C4-2B (cell line): ENCODE measurements around the gene FAM20C.

Experiments
- H3K27ac ChIP-seq: fragments of 450-650 bp; 2 replicates; pipeline ENCODE4 v1.5.1; 2017
- ZFX ChIP-seq: fragments of 450-650 bp; IDR thresholded peaks from 2 replicates; pipeline ENCODE4 v1.6.1; 2017
- TF ChIP-seq, protein P1 (sequence below): fragments of 450-650 bp; conservative IDR thresholded peaks from 2 replicates; pipeline ENCODE4 v1.5.1; 2017; ENCODE audit warnings: mild to moderate bottlenecking

Gene FAM20C

DNA sequence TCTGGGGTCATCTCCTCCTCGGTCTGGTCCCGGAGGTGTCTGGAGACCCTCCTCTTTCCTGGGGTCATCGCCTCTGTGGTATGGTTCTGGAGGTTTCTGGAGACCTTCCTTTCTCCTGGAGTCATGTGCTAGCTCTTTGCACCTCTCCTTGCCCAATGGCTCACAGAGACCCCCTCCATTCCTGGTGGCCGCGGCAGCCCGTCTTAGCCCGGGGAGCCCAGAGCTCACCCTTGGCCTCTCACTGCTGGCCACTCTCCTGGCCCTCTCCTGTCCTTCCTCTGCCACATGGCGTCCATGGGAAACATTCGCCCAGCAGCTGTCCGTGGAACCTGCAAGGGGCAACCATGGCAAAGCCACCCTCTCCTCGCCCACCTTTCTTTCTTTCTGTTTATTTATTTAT, 77.3 kb downstream of the FAM20C start:
- TF ChIP-seq, protein P1, sequence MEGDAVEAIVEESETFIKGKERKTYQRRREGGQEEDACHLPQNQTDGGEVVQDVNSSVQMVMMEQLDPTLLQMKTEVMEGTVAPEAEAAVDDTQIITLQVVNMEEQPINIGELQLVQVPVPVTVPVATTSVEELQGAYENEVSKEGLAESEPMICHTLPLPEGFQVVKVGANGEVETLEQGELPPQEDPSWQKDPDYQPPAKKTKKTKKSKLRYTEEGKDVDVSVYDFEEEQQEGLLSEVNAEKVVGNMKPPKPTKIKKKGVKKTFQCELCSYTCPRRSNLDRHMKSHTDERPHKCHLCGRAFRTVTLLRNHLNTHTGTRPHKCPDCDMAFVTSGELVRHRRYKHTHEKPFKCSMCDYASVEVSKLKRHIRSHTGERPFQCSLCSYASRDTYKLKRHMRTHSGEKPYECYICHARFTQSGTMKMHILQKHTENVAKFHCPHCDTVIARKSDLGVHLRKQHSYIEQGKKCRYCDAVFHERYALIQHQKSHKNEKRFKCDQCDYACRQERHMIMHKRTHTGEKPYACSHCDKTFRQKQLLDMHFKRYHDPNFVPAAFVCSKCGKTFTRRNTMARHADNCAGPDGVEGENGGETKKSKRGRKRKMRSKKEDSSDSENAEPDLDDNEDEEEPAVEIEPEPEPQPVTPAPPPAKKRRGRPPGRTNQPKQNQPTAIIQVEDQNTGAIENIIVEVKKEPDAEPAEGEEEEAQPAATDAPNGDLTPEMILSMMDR, result no peak
- TF ChIP-seq ZFX, result no peak
- H3K27ac ChIP-seq, result no peak overlapping the region

GRCh38 chr7:270351-270983, 78.1 kb downstream of the FAM20C start:
- H3K27ac ChIP-seq, result no peak overlapping the region
- TF ChIP-seq, protein P1, result no peak
- no peak for TF ChIP-seq ZFX

DNA sequence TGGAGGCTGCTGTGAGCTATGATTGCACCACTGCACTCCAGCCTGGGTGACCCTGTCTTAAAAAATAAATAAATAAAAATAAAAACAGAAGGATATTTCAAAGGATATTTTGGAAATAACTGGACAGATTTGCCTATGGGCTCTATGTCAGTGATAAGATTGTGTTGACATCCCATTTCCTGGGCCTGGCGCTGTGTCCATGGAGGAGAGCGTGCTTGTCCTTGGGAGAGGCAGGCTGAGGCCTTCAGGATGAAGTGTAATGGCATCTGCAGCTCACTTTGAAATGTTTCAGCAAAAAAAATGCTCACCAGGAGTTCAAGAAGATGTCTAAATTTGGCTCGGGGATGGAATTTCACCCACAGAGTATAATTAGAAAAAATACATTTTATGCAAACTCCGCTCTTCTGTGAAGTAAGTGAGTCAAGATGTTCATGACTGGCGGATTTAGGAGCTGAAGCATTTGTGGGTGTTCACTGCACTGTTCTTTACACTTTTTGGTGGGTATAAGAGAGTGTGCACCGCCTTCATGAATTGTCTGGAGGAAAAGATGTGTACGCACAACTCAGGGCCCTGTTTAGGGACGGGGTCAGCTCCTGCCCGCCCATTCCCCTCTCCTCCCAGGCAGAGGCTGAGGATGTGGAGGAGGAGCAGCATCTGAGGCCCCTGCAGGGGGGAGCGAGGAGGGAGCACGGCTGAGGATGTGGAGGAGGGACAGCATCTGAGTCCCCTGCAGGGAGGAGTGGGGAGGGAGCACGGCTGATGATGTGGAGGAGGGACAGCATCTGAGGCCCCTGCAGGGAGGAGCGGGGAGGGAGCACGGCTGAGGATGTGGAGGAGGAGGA, 79.1 kb downstream of the FAM20C start:
- TF ChIP-seq, protein P1, result no peak
- TF ChIP-seq ZFX, result no peak
- H3K27ac ChIP-seq, result no peak overlapping the region

- H3K27ac ChIP-seq, result no peak overlapping the region
- TF ChIP-seq ZFX, result no peak
- TF ChIP-seq, protein P1, result no peak
These were observed 79.8 kb downstream of the FAM20C start for GRCh38 chr7:272108-272615.

DNA sequence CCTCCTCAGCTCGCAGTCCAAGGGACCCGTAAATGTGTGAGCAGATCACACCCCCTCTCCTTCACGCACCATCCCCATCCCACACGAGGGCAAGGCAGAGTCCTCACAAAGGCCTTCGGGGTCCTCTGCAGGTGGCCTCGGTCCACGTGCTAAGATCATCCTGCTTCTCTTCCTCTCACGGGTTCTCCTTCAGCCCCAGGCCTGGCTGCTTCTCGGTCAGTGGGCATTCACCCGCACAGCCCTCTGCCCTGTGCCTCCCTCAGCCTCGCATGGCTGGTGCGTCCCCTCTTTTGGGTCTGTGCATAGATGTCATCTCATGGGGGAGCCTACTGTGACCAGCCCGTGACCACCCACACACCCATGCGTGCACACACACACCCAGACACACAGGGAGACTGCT, 80.3 kb downstream of the FAM20C start:
- no peak overlapping the region for H3K27ac ChIP-seq
- TF ChIP-seq, protein P1, result no peak
- no peak for TF ChIP-seq ZFX

DNA sequence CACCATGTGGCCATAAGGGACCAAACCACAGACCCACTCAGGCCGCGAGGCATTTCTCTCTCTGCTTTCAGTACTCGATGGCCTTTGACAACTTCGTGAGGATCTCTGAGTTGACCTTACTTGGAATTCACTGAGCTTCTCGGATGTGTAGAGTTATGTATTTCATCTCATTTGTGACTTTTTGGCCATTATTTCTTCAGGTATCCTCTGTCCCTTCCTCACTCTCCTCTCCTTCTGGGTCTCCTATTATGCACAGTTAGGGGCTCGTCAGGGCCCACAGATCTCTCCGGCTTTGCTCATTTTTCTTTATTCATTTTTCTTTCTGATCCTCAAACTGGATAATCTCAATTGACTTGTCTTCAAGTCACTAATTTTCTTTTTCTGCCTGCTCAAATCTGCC, 81.0 kb downstream of the FAM20C start:
- no peak overlapping the region for H3K27ac ChIP-seq
- TF ChIP-seq ZFX, result no peak
- TF ChIP-seq, protein P1, result no peak; the same call in 1 of the 2 replicates

GRCh38 chr7:274266-274665, 81.9 kb downstream of the FAM20C start:
- no peak for TF ChIP-seq ZFX
- TF ChIP-seq, protein P1, result no peak
- H3K27ac ChIP-seq, result no peak overlapping the region
